ENCODE results near the gene EEF1B2.
"Not testable (repeated sequence)": the region's sequence is repeated elsewhere in the genome, so short reads cannot be mapped to it uniquely, and the experiment has no call there.

EEF1B2 gene

DNA sequence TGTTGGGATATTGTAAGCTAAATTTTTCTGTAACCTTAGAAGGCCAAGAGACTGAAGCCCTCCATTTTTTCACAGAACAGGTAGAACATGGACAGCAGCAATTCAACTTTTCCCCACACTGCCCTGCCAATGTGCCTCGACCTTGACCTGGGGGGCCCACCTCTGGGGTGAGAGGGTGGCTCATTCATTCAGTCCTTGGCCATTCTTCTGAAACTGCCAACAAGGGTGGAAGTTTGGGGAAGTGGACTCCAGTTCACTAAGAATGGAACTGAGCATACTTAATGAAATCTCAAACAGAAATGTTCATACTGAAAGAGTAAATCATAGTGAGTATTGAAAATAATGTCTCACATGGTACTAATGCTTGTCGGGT lies 1.1 kb downstream of the EEF1B2 start:
- peak overlapping the region; percentile 99 for H3K4me3 ChIP-seq (ENCODE audit: low read depth, low read length)
- DNase-seq (ENCODE audit: low read depth): peak; percentile 42
- no peak for TF ChIP-seq POLR2A (IDR thresholded peaks at IDR 0.05; ENCODE audit: extremely low read depth, insufficient read length)
- TF ChIP-seq MYC (IDR thresholded peaks at IDR 0.05; ENCODE audit: low read depth, low read length): no peak
- TF ChIP-seq, protein P1, sequence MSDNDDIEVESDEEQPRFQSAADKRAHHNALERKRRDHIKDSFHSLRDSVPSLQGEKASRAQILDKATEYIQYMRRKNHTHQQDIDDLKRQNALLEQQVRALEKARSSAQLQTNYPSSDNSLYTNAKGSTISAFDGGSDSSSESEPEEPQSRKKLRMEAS (IDR thresholded peaks at IDR 0.05; ENCODE audit: low read depth, low read length): no peak
- TF ChIP-seq, protein P2, sequence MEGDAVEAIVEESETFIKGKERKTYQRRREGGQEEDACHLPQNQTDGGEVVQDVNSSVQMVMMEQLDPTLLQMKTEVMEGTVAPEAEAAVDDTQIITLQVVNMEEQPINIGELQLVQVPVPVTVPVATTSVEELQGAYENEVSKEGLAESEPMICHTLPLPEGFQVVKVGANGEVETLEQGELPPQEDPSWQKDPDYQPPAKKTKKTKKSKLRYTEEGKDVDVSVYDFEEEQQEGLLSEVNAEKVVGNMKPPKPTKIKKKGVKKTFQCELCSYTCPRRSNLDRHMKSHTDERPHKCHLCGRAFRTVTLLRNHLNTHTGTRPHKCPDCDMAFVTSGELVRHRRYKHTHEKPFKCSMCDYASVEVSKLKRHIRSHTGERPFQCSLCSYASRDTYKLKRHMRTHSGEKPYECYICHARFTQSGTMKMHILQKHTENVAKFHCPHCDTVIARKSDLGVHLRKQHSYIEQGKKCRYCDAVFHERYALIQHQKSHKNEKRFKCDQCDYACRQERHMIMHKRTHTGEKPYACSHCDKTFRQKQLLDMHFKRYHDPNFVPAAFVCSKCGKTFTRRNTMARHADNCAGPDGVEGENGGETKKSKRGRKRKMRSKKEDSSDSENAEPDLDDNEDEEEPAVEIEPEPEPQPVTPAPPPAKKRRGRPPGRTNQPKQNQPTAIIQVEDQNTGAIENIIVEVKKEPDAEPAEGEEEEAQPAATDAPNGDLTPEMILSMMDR (IDR thresholded peaks at IDR 0.05; ENCODE audit: low read depth, low read length): no peak

DNA sequence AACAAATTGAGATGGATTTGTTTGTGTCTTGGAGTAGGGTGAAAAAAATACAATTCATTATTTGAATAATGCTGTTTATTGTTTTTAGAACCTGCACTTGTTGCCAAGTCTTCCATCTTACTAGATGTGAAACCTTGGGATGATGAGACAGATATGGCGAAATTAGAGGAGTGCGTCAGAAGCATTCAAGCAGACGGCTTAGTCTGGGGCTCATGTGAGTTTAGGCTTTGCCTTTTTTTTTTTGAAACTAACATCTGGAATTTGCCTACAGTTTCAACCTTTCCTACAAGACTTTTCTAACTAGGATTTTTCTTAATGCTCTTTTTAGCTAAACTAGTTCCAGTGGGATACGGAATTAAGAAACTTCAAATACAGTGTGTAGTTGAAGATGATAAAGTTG lies 2.7 kb downstream of the EEF1B2 start:
- not testable (repeated sequence) for DNase-seq (ENCODE audit: low read depth)
- H3K4me3 ChIP-seq (ENCODE audit: low read depth, low read length): peak overlapping the region; percentile 99

DNA sequence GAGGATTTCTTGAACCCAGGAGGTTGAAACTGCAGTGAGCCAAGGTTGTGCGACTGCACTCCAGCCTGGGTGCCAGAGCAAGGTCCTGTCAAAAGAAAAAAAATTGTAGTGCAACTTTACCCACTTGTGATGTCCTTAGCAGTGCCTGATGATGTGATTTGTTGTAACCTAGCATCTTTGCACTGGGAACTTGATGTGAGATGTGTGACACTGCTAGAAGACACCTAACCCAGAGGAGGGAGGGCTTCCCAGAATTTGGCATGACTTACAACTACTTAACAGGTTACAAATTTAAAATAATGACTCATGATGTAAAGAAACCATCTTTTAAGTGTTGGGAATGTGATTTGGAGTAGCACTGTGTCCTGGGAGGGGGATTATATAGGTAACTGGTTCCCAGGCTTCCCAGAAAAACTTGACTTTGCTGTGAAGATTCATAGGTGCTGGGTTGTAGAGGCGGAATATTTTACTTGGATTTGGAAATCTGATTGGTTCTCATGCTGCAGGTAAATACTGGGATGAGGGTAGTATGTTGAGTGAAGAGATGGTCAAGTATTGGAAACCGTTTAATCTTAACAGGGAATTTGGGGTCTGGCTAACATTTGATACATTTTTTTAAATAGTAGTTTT lies 3.7 kb downstream of the EEF1B2 start:
- H3K4me3 ChIP-seq (ENCODE audit: low read depth, low read length): peak overlapping the region; percentile 99
- TF ChIP-seq, protein P2 (IDR thresholded peaks at IDR 0.05; ENCODE audit: low read depth, low read length): no peak
- TF ChIP-seq MYC (IDR thresholded peaks at IDR 0.05; ENCODE audit: low read depth, low read length) (no peak), POLR2A (IDR thresholded peaks at IDR 0.05; ENCODE audit: extremely low read depth, insufficient read length) (no peak)
- TF ChIP-seq, protein P1 (IDR thresholded peaks at IDR 0.05; ENCODE audit: low read depth, low read length): no peak
- DNase-seq (ENCODE audit: low read depth): peak; percentile 33

DNA sequence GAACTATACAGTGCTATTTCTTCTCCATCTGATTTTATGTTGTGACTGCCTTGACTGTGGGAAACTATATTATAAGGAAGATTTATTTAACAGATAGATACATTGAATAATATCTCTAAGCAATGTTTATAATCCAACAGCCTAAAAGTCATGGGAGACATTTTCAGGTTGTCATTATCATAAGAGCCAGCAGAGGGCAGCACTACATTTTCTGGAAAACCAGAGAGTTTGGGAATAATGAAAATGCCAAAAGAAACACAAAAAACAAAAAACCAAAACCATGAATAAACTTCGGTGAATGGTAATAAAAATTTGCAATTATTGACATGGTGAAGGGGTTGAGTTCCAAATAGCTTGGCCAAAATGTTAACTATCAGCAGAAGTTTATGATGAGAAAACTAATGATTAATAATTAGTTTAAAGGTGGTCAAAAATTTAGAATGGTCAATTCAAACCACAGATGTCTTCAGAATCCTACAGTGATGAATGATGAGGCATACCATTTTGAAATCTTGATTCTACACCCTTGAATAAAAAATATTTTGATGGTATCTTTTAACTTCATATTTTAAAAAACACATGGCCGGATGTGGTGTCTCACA lies 4.7 kb downstream of the EEF1B2 start:
- peak; percentile 56 for DNase-seq (ENCODE audit: low read depth)
- H3K4me3 ChIP-seq (ENCODE audit: low read depth, low read length): no peak overlapping the region
- TF ChIP-seq, protein P1 (IDR thresholded peaks at IDR 0.05; ENCODE audit: low read depth, low read length): no peak
- TF ChIP-seq, protein P2 (IDR thresholded peaks at IDR 0.05; ENCODE audit: low read depth, low read length): peak; percentile 49
- TF ChIP-seq MYC (IDR thresholded peaks at IDR 0.05; ENCODE audit: low read depth, low read length): no peak

DNA sequence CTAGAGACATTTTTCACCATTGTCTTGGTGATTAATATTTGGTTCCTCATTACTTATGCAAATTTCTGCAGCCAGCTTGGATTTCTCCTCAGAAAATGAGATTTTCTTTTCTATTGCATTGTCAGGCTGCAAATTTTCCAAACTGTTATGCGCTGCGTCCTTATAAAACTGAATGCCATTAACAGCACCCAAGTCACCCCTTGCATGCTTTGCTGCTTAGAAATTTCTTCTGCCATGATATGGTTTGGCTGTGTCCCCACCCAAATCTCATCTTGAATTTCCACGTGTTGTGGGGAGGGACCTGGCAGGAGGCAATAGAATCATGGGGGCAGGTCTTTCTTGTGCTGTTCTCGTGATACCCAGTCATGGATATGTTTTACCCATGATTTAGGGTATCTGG lies 8.5 kb downstream of the EEF1B2 start:
- H3K4me3 ChIP-seq (ENCODE audit: low read depth, low read length); DNase-seq (ENCODE audit: low read depth): not testable (repeated sequence)

DNA sequence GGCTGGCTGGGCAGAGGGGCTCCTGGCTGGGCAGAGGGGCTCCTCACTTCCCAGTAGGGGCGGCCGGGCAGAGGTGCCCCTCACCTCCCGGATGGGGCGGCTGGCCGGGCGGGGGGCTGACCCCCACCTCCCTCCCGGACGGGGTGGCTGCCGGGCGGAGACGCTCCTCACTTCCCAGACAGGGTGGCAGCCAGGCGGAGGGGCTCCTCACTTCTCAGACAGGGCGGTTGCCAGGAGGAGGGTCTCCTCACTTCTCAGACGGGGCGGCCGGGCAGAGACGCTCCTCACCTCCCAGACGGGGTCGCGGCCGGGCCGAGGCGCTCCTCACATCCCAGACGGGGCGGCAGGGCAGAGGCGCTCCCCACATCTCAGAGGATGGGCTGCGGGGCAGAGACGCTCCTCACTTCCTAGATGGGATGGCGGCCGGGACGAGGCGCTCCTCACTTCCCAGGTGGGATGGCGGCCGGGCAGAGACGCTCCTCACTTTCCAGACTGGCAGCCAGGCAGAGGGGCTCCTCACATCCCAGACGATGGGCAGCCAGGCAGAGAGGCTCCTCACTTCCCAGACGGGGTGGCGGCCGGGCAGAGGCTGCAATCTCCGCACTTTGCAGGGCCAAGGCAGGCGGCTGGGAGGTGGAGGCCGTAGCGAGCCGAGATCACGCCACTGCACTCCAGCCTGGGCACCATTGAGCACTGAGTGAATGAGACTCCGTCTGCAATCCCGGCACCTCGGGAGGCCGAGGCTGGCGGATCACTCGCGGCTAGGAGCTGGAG lies 12.1 kb downstream of the EEF1B2 start:
- not testable (repeated sequence) for DNase-seq (ENCODE audit: low read depth)

DNA sequence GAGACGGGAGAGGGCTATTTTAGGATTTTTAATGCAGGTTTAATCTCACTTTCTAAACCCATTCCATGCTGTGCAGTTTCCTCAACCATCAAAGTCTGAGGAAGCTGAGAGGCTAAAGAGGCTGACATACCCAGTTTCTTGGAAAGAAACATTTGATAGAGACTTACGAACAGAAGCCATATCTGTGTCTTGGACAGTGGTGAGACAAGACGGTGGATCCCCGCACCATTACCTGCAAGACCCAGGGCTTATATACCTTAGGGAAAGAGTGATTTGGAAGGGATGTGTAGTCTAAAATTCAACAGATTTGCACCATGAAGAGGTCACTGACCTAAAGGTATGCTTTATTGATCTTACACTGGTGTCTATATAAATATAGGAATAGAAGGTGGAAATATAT lies 13.5 kb downstream of the EEF1B2 start:
- DNase-seq (ENCODE audit: low read depth): no peak
- TF ChIP-seq POLR2A (IDR thresholded peaks at IDR 0.05; ENCODE audit: extremely low read depth, insufficient read length) (no peak), MYC (IDR thresholded peaks at IDR 0.05; ENCODE audit: low read depth, low read length) (no peak)
- TF ChIP-seq, protein P2 (IDR thresholded peaks at IDR 0.05; ENCODE audit: low read depth, low read length): no peak
- TF ChIP-seq, protein P1 (IDR thresholded peaks at IDR 0.05; ENCODE audit: low read depth, low read length): no peak
- H3K4me3 ChIP-seq (ENCODE audit: low read depth, low read length): no peak overlapping the region

More for the DNA sequence above, 12.1 kb downstream of the EEF1B2 start:
- not testable (repeated sequence) for H3K4me3 ChIP-seq (ENCODE audit: low read depth, low read length)
